Liver (tissue), 9 donors: ENCODE measurements around the gene IRF2. TPM values are rescaled to one million over a fixed set of nuclear protein-coding genes. Genes with fewer than 3 reads are reported as not detected.

ENCODE experiments used
- DNase-seq: peaks from one replicate; pipeline ENCODE4 v3.0.0-alpha.2; 2017; ENCODE audit warnings: low spot score
- H3K27ac ChIP-seq, 2 donors: one replicate each; pipeline ENCODE4 v1.7.0; 2013; ENCODE audit warnings: inconsistent platforms in 2 of 2, low read length in 2 of 2, control low read depth in 1 of 2, low read depth in 1 of 2, mild to moderate bottlenecking in 1 of 2
- H3K27me3 ChIP-seq, 4 donors: one replicate each; pipeline versions ENCODE4 v1.6.1 to v1.7.0; 2013; ENCODE audit warnings: low read length in 3 of 4, inconsistent platforms in 1 of 4, mild to moderate bottlenecking in 1 of 4, moderate library complexity in 1 of 4; ENCODE audit not compliant: control insufficient read depth in 4 of 4, insufficient read depth in 4 of 4
- H3K36me3 ChIP-seq, 4 donors: one replicate each; pipeline versions ENCODE4 v1.6.1 to v1.7.0; 2013; ENCODE audit warnings: low read length in 3 of 4, mild to moderate bottlenecking in 3 of 4, low read depth in 1 of 4, moderate library complexity in 1 of 4; ENCODE audit not compliant: control insufficient read depth in 4 of 4, insufficient read depth in 3 of 4
- H3K4me1 ChIP-seq, 4 donors: one replicate each; pipeline versions ENCODE4 v1.6.1 to v1.7.0; 2013; ENCODE audit warnings: low read length in 3 of 4, mild to moderate bottlenecking in 3 of 4, moderate library complexity in 1 of 4; ENCODE audit not compliant: control insufficient read depth in 4 of 4, insufficient read depth in 4 of 4
- H3K4me3 ChIP-seq, 3 donors: one replicate each; pipeline versions ENCODE4 v1.6.1 to v1.7.0; 2013; ENCODE audit warnings: low read length in 3 of 3, control low read depth in 1 of 3, low read depth in 1 of 3, mild to moderate bottlenecking in 1 of 3
- H3K9ac ChIP-seq, 2 donors: one replicate each; pipeline ENCODE4 v1.7.0; 2013; ENCODE audit warnings: low read length in 2 of 2, mild to moderate bottlenecking in 2 of 2, moderate library complexity in 2 of 2, control low read depth in 1 of 2, low read depth in 1 of 2
- H3K9me3 ChIP-seq, 4 donors: one replicate each; pipeline versions ENCODE4 v1.6.1 to v1.7.0; 2013; ENCODE audit warnings: low read length in 3 of 4; ENCODE audit not compliant: control insufficient read depth in 4 of 4
- EGR1 ChIP-seq, 2 donors: IDR thresholded peaks; 2 replicates each; pipeline ENCODE4 v1.6.1; 2016 to 2018; ENCODE audit warnings: antibody characterized with exemption in 2 of 2, low read depth in 2 of 2
- FOXA1 ChIP-seq: IDR thresholded peaks from 2 replicates; pipeline ENCODE4 v1.6.1; 2016; ENCODE audit warnings: antibody characterized with exemption
- GABPA ChIP-seq, 2 donors: IDR thresholded peaks in 1 of 2; conservative IDR thresholded peaks in 1 of 2; 2 replicates each; pipeline ENCODE4 v1.6.1; 2016; ENCODE audit warnings: antibody characterized with exemption in 2 of 2, mild to moderate bottlenecking in 1 of 2, moderate library complexity in 1 of 2
- HNF4G ChIP-seq: IDR thresholded peaks from 2 replicates; pipeline ENCODE4 v1.6.1; 2016; ENCODE audit warnings: antibody characterized with exemption
- JUND ChIP-seq, 2 donors: IDR thresholded peaks; 2 replicates each; pipeline ENCODE4 v1.6.1; 2016; ENCODE audit warnings: antibody characterized with exemption in 2 of 2
- RAD21 ChIP-seq, 2 donors: IDR thresholded peaks; 2 replicates each; pipeline ENCODE4 v1.6.1; 2016; ENCODE audit warnings: antibody characterized with exemption in 2 of 2, mild to moderate bottlenecking in 2 of 2
- RXRA ChIP-seq, 2 donors: IDR thresholded peaks; 2 replicates each; pipeline ENCODE4 v1.6.1; 2017 to 2018; ENCODE audit warnings: antibody characterized with exemption in 2 of 2, mild to moderate bottlenecking in 1 of 2
- SP1 ChIP-seq: IDR thresholded peaks from 2 replicates; pipeline ENCODE4 v1.6.1; 2018; ENCODE audit warnings: antibody characterized with exemption, mild to moderate bottlenecking
- YY1 ChIP-seq: IDR thresholded peaks from 2 replicates; pipeline ENCODE4 v1.6.1; 2016; ENCODE audit warnings: antibody characterized with exemption, mild to moderate bottlenecking
- WGBS: extraction: QIAGEN DNeasy Blood & Tissue Kit; methylation state at CpG from one replicate; pipeline ENCODE4 v1.1.7; 2013; 5-methylcytosine and 5-hydroxymethylcytosine counted together
- polyA plus RNA-seq, 2 donors: library from polyadenylated mRNA; stranded (reverse) in 1 of 2; unstranded in 1 of 2; fragments of 200-250 nt in 1 of 2; fragments of >200 nt in 1 of 2; fragmentation: Nextera tagmentation in 1 of 2; extraction: Ambion mirVana in 1 of 2; gene quantifications; one replicate each; pipeline versions ENCODE4 v1.2.1 to v1.2.3, GENCODE V29; 2013 to 2015
- total RNA-seq, 2 donors: library from RNA; depleted of rRNA; stranded (reverse); fragments of >200 nt; gene quantifications; one replicate each; pipeline ENCODE4 v1.2.3, GENCODE V29; 2014
- TF ChIP-seq, protein P1 (sequence below): IDR thresholded peaks from 2 replicates; pipeline ENCODE4 v1.6.1; 2016; ENCODE audit warnings: antibody characterized with exemption
- TF ChIP-seq, protein P2 (sequence below): IDR thresholded peaks from 2 replicates; pipeline ENCODE4 v1.6.1; 2016; ENCODE audit warnings: antibody characterized with exemption, mild to moderate bottlenecking
- TF ChIP-seq, protein P3 (sequence below): IDR thresholded peaks from 2 replicates; pipeline ENCODE4 v1.6.1; 2016; ENCODE audit warnings: antibody characterized with exemption
- donor health status: healthy.
- donor health status: healthy.
- donor health status: healthy.
- donor health status: healthy.
- donor health status: healthy.

The IRF2 gene
- total and polyA plus RNA-seq, 4 donors = 12.9 to 25.5 (median 22.2) TPM

DNA sequence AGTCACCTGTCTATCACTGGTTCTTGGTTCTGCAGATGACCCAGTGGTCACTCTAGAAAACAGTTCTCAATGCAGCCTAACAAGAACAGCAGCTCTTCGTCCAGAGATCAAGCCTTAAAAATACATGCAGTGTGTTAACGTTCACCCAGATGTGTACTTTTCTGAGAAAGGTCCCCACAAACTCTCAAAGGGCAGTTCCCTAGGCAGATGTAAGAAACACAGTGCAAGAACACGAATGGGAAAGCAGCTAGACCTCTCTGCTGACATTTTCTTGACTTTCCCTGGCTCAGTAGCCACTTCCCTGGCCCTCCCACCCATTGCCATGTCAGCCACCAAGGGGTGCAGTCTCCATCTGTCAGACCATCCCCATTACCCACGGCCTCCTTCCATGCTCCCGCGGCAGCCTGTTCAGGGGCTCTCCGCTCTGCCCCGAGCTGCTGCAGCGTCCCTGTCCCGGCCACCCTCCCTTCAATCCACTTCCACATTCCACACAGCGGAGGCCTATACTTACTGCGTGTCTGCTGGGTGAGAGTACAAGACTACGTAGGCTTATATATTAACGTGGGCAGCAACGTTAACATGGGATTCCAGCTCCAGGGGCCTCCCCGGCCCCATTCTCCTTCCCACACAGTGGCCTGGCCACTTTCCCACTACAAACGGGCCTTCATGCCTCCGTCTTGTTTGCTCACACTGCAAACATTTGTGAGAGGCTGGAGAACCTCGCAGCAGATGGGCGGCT is 34.3 kb downstream of the IRF2 start:
- no peak overlapping the region for H3K4me3 ChIP-seq
- TF ChIP-seq, protein P1, sequence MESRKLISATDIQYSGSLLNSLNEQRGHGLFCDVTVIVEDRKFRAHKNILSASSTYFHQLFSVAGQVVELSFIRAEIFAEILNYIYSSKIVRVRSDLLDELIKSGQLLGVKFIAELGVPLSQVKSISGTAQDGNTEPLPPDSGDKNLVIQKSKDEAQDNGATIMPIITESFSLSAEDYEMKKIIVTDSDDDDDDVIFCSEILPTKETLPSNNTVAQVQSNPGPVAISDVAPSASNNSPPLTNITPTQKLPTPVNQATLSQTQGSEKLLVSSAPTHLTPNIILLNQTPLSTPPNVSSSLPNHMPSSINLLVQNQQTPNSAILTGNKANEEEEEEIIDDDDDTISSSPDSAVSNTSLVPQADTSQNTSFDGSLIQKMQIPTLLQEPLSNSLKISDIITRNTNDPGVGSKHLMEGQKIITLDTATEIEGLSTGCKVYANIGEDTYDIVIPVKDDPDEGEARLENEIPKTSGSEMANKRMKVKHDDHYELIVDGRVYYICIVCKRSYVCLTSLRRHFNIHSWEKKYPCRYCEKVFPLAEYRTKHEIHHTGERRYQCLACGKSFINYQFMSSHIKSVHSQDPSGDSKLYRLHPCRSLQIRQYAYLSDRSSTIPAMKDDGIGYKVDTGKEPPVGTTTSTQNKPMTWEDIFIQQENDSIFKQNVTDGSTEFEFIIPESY = no peak
- TF ChIP-seq RAD21 (IDR thresholded peaks at IDR 0.05) = peak in 1 of 2 donors; percentile 22
- no peaks in the 10 kb centered on the region for H3K36me3 ChIP-seq
- no peak for DNase-seq
- H3K9ac ChIP-seq = no peak overlapping the region
- H3K27ac ChIP-seq = peak overlapping the region in 1 of 2 donors; percentile 23
- no peaks in the 10 kb centered on the region for H3K27me3 ChIP-seq
- 63% methylated on average over 20 of the region's 20 CpGs for WGBS
- H3K4me1 ChIP-seq = peaks cover 9 to 32% (median 23%) of the 10 kb centered on the region in 4 donors
- no peaks in the 10 kb centered on the region for H3K9me3 ChIP-seq

DNA sequence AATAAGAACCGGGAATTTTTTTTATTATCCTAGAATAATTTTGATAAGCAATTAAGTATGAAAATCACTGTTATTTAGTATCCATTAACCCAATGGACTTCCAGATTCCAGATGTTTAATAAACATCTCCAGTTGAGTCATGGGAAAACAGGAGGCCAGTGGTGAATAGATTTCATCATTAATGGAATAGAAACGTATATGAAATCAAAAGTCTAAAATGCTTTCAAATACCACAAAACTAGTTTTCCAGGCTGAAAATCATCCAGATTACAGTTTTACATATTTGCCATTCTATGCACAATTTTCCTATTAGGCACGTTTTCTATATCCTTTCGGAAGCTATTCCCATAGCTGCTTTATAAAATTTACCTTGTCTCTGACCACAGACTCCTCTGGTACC is 35.0 kb downstream of the IRF2 start:
- Histone ChIP-seq H3K36me3 (no peaks in the 10 kb centered on the region), H3K4me1 (peaks cover 6 to 27% (median 19%) of the 10 kb centered on the region in 4 donors), H3K9me3 (no peaks in the 10 kb centered on the region), H3K27me3 (no peaks in the 10 kb centered on the region), H3K27ac (no peak overlapping the region), H3K4me3 (no peak overlapping the region), H3K9ac (no peak overlapping the region)
- no peak for DNase-seq
- WGBS = 90% methylated on average over 4 of the region's 4 CpGs
- TF ChIP-seq HNF4G (no peak), JUND (IDR thresholded peaks at IDR 0.05) (no peak), FOXA1 (no peak), YY1 (no peak), RXRA (IDR thresholded peaks at IDR 0.05) (no peak), SP1 (no peak), GABPA (IDR thresholded peaks at IDR 0.05 in 1 of 2, conservative IDR thresholded peaks at IDR 0.05 in 1 of 2) (no peak), EGR1 (IDR thresholded peaks at IDR 0.05; ENCODE audit: low read depth in 2 of 2) (no peak)
- TF ChIP-seq, protein P2, sequence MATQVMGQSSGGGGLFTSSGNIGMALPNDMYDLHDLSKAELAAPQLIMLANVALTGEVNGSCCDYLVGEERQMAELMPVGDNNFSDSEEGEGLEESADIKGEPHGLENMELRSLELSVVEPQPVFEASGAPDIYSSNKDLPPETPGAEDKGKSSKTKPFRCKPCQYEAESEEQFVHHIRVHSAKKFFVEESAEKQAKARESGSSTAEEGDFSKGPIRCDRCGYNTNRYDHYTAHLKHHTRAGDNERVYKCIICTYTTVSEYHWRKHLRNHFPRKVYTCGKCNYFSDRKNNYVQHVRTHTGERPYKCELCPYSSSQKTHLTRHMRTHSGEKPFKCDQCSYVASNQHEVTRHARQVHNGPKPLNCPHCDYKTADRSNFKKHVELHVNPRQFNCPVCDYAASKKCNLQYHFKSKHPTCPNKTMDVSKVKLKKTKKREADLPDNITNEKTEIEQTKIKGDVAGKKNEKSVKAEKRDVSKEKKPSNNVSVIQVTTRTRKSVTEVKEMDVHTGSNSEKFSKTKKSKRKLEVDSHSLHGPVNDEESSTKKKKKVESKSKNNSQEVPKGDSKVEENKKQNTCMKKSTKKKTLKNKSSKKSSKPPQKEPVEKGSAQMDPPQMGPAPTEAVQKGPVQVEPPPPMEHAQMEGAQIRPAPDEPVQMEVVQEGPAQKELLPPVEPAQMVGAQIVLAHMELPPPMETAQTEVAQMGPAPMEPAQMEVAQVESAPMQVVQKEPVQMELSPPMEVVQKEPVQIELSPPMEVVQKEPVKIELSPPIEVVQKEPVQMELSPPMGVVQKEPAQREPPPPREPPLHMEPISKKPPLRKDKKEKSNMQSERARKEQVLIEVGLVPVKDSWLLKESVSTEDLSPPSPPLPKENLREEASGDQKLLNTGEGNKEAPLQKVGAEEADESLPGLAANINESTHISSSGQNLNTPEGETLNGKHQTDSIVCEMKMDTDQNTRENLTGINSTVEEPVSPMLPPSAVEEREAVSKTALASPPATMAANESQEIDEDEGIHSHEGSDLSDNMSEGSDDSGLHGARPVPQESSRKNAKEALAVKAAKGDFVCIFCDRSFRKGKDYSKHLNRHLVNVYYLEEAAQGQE = no peak
- TF ChIP-seq, protein P3, sequence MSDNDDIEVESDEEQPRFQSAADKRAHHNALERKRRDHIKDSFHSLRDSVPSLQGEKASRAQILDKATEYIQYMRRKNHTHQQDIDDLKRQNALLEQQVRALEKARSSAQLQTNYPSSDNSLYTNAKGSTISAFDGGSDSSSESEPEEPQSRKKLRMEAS = no peak
- TF ChIP-seq, protein P1 = no peak
